HG03108 (cell line): ENCODE data around the gene SAXO1.
"Not testable (repeated sequence)": the region's sequence is repeated elsewhere in the genome, so short reads cannot be mapped to it uniquely, and the experiment has no call there.

Source experiments
- ATAC-seq: cut with Tn5 transposase; IDR thresholded peaks from one replicate; pipeline ENCODE4 v1.9.1; 2021; ENCODE audit warnings: moderate library complexity; ENCODE audit not compliant: unreplicated experiment

The SAXO1 gene

DNA sequence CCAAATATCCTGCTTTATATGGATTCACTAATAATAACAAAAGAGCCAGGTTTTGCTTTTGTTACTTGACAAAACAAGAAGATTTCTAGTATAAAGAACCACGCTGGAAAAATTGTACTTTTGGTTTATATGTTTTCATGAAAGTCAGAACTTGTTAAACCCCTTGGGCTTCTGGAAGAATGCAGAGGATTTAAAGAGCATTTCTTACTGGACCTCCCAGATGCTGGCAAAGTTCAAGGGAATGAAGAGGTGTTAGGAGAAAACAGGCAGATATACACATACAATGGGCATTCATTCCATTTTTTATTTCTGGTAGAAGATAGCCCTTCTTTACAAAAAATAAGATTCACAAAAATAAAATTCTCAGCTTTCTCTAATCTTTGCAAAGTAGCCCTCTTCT is 61.1 kb downstream of the SAXO1 start:
- ATAC-seq: no peak

GRCh38 chr9:18971404-18971803 is 61.6 kb downstream of the SAXO1 start:
- no peak for ATAC-seq

- ATAC-seq: no peak
Measured at GRCh38 chr9:18970393-18970792, 62.6 kb downstream of the SAXO1 start.

DNA sequence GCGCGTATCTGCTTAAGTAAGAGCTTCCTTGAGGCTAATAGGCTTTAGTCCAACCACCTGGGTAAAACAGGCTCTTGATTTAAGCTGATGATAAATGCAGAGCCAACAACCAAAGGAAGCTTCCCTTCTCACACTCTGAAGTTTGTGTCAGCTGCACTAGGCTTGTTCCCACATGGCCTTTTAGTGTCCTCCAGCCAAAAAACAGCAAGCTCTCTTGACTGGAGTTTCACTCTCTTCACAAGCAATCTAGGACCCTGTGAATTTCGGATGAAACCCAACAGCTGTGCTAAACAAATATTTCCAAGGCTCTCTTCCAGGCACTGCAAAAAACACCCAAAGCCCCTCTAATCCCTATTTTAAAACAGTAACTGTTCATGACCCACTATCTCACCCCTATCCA is 63.9 kb downstream of the SAXO1 start:
- ATAC-seq: no peak

DNA sequence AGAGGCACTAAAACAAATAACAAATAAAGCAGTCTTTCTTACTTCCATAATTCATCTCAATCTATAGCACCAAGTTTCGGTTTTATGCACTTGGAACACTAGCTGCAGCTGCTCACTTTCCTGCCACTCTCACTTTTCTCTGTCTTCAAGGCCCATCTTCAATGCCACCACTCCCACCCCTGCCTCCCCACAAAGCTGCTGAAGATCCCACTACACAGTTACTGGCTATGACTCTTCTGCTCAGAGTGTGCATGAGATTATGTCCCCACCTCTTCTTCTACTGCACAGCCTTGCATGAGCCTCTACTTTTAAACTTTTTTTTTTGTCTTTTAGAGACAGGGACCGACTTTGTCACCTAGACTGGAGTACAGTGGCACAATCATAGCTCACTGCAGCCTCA is 77.4 kb downstream of the SAXO1 start:
- no peak for ATAC-seq

DNA sequence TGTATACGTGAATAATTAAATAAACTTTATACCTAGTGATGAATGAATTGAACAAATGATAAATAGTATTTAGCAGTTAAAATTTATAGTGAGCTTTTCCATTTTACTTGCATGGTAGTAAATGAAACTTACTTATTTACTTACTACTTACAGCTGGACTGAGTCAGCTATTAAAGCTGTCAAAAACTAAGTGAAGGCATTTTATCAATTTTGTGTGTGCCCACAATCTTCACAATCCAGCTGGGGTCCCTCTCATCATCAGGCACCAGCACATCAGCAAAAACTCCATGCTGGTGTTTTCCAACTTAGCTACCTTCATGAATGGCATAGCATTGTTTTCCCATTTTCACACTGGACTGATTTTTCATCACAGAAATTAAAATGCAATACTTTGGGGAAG is 81.1 kb downstream of the SAXO1 start:
- ATAC-seq: no peak

- no peak for ATAC-seq
Measured at GRCh38 chr9:18947892-18948339, 85.1 kb downstream of the SAXO1 start.

DNA sequence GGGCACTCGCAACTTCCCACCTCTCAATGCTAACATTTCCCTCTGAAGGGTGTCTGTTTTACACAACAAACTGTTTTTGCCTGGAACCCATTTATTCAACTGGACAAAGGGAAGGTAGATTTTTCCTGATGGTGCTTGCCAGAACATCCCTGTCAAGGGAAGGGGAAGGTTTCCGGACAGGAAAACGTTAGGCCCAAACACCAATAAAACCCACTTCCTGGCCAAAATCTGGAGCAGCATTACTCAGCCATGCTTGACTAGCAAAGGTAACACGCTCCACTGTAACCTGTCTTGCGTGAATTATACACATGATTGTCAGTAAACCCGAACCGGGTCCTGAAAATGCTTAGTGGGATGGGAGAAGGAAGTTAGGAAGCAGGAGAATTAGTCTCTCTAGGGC is 90.2 kb downstream of the SAXO1 start:
- no peak for ATAC-seq

GRCh38 chr9:18941060-18941740 is 91.8 kb downstream of the SAXO1 start:
- ATAC-seq: no peak

- no peak for ATAC-seq
Measured at GRCh38 chr9:18939943-18940342, 93.1 kb downstream of the SAXO1 start.

DNA sequence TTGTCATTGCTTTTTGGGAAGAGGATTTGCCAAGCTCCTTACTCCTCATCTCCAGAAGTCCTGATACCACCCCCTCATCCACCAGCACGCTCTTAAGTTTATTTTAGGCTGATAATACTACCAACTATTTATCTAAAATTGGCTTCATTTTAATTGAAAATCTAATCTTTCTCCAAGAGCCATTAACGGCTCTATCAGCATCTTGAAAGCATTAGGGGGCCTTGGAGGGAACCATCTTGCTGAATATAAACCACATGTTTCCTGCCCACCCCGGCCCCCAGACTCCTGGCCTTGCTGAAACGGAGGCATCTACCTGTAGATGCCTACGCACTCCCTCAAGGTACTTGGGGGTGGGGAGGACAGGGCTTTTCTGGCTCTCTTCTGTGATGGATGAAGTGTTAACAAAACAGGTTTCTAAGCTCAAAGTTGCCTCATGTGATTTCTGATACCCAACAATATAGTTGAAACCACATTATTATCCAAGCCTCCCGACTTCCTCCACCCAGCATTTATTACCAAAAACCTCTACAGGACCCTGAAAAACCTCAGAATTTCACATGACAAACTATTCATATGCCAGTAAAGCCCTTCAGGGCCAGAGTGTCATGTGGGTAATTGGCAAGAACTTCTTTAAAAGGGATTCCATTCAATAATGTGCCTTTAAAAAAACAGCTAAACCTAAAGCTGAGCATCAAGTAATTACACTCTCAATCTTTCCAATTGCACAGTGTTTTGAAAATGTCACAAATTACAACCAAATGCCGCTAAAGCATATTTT is 96.7 kb downstream of the SAXO1 start:
- no peak for ATAC-seq

- no peak for ATAC-seq
Measured at GRCh38 chr9:18935541-18935940, 97.5 kb downstream of the SAXO1 start.

- not testable (repeated sequence) for ATAC-seq
Measured at GRCh38 chr9:18930611-18931010, 102.4 kb downstream of the SAXO1 start.

DNA sequence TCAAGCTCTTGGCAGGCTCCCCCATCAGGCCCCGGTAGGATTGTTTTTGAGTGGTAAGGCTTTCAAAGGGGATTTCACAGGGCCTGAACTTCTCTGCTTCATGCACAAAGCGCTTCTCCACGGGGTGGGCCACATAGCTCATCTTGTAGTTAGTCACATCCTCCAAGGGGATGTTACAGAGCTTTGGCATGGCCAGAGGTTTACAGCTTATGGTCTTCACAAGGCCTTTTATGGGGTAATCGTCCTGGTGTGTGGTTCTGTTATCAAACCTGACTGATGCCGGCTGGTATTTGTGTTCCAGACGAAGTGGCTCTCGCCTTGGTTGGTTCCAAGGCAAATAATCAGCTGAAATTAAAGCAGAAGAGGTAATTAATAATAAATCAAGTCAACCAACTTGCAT is 104.3 kb downstream of the SAXO1 start:
- no peak for ATAC-seq

DNA sequence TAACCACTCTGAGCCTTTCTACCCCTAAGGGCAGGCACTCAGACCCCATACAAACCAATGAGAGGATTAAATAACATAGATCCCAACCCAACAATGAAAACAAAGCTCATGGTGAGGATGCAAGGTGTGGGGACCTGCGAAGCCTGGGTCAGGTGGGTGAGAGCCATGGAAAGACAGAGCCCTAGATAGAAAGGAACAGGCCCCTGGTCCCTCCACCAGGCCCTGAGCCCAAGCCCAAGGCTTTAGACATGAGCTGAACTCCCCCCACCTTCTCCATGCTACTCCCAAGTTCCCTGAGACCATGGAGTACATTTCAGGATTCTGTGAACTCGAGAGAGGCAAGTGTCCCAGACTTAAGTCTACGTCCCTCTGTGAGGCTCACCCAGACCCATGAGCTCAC is 106.5 kb downstream of the SAXO1 start:
- ATAC-seq: no peak

DNA sequence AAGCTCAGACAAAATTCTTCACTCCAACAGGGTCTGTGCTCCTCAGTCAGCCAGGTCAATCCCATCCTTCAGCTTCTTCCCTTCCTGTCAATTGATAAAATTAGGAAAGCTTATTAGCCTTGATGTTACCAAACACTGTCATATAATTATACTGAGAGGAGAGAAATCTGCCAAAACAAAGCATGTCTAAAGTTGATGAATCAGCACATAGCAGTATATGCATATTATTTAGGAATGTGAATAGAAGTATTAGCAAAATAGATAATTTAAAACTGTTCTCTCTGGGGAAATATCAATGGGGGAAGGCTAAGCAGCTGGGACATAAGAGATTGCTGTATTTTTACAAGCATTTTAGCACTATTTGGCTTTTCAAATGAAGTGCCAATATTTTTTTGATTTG is 107.1 kb downstream of the SAXO1 start:
- ATAC-seq: no peak

GRCh38 chr9:18923671-18924430 is 109.2 kb downstream of the SAXO1 start:
- ATAC-seq: no peak

- ATAC-seq: no peak
Measured at GRCh38 chr9:18923167-18923566, 109.8 kb downstream of the SAXO1 start.

- ATAC-seq: no peak
Measured at GRCh38 chr9:18922161-18922885, 110.7 kb downstream of the SAXO1 start.

GRCh38 chr9:18921366-18922075 is 111.5 kb downstream of the SAXO1 start:
- ATAC-seq: no peak
